Nephron progenitor cell (in vitro differentiated cells): ENCODE measurements around the gene NFATC3.

Source experiments
- DNase-seq: peaks from one replicate; pipeline ENCODE4 v3.0.0; 2021
- H3K27ac Mint-ChIP-seq: 2 replicates; pipeline ENCODE4 v1.8.0; 2021; ENCODE audit warnings: mild to moderate bottlenecking, moderate library complexity, mixed read lengths
- H3K27me3 Mint-ChIP-seq: 2 replicates; pipeline ENCODE4 v1.8.0; 2021; ENCODE audit warnings: mild to moderate bottlenecking, low read depth, mixed read lengths; ENCODE audit not compliant: poor library complexity
- H3K36me3 Mint-ChIP-seq: 2 replicates; pipeline ENCODE4 v1.8.0; 2021; ENCODE audit warnings: low read depth, mixed read lengths
- H3K4me1 Mint-ChIP-seq: 2 replicates; pipeline ENCODE4 v1.8.0; 2021; ENCODE audit warnings: mixed read lengths
- H3K4me3 Mint-ChIP-seq: 2 replicates; pipeline ENCODE4 v1.8.0; 2021; ENCODE audit warnings: mild to moderate bottlenecking, moderate library complexity, mixed read lengths
- H3K9me3 Mint-ChIP-seq: 2 replicates; pipeline ENCODE4 v1.8.0; 2021; ENCODE audit warnings: mild to moderate bottlenecking, moderate library complexity, mixed read lengths
- CTCF ChIP-seq: fragments of 200-600 bp; sonication (generic); IDR thresholded peaks from 2 replicates; pipeline ENCODE4 v1.5.0; 2021; ENCODE audit warnings: antibody characterized with exemption

The NFATC3 gene

GRCh38 chr16:68251832-68252231, 166.7 kb downstream of the NFATC3 start:
- no peak overlapping the region for H3K27ac Mint-ChIP-seq
- H3K4me3 Mint-ChIP-seq = no peak overlapping the region
- H3K9me3 Mint-ChIP-seq = no peaks in the 10 kb centered on the region
- no peak for TF ChIP-seq CTCF
- DNase-seq = no peak
- peaks cover 19% of the 10 kb centered on the region for H3K36me3 Mint-ChIP-seq
- peaks cover 5% of the 10 kb centered on the region for H3K4me1 Mint-ChIP-seq
- H3K27me3 Mint-ChIP-seq = peaks cover 3% of the 10 kb centered on the region

GRCh38 chr16:68252383-68252782, 167.2 kb downstream of the NFATC3 start:
- Mint-ChIP-seq H3K36me3 (peaks cover 19% of the 10 kb centered on the region), H3K9me3 (no peaks in the 10 kb centered on the region), H3K27me3 (peaks cover 3% of the 10 kb centered on the region), H3K27ac (no peak overlapping the region), H3K4me3 (no peak overlapping the region), H3K4me1 (peaks cover 8% of the 10 kb centered on the region)
- no peak for TF ChIP-seq CTCF
- DNase-seq = no peak

GRCh38 chr16:68253721-68254120, 168.6 kb downstream of the NFATC3 start:
- H3K4me3 Mint-ChIP-seq = no peak overlapping the region

GRCh38 chr16:68255712-68256111, 170.5 kb downstream of the NFATC3 start:
- Mint-ChIP-seq H3K4me3 (no peak overlapping the region), H3K9me3 (no peaks in the 10 kb centered on the region), H3K4me1 (peaks cover 18% of the 10 kb centered on the region), H3K27ac (no peak overlapping the region), H3K36me3 (peaks cover 14% of the 10 kb centered on the region), H3K27me3 (peaks cover 3% of the 10 kb centered on the region)
- DNase-seq = no peak
- TF ChIP-seq CTCF = no peak

More at GRCh38 chr16:68253721-68254120, 168.6 kb downstream of the NFATC3 start:
- no peaks in the 10 kb centered on the region for H3K9me3 Mint-ChIP-seq
- peaks cover 3% of the 10 kb centered on the region for H3K27me3 Mint-ChIP-seq
- DNase-seq = no peak
- peaks cover 17% of the 10 kb centered on the region for H3K4me1 Mint-ChIP-seq
- no peak for TF ChIP-seq CTCF
- no peak overlapping the region for H3K27ac Mint-ChIP-seq
- peaks cover 25% of the 10 kb centered on the region for H3K36me3 Mint-ChIP-seq

- Mint-ChIP-seq H3K36me3 (peaks cover 6% of the 10 kb centered on the region), H3K4me1 (peaks cover 18% of the 10 kb centered on the region), H3K27me3 (peaks cover 4% of the 10 kb centered on the region), H3K4me3 (no peak overlapping the region), H3K27ac (peak overlapping the region; percentile 97), H3K9me3 (no peaks in the 10 kb centered on the region)
- DNase-seq = no peak
- TF ChIP-seq CTCF = no peak
Observed at GRCh38 chr16:68257251-68257905, 172.2 kb downstream of the NFATC3 start.
